PC-9 (cell line): ENCODE results near the gene IFTAP. TPM values are rescaled to one million over a fixed set of nuclear protein-coding genes. Genes with fewer than 3 reads are reported as not detected.

Experiments
- BruUV-seq: library from RNA; stranded (reverse); fragments of 400-500 nt; replicated peaks from 2 replicates; lab custom pipeline; 2021; lab: Mats Ljungman, UMichigan
- CTCF ChIA-PET: fragments of 300-600 bp; sonication (Branson Sonifier 250); formaldehyde crosslinking; loops from one replicate; lab custom pipeline; 2022; ENCODE audit warnings: antibody characterized with exemption; lab: Charles Lee
- POLR2A ChIA-PET: fragments of 300-600 bp; sonication (Branson Sonifier 250); formaldehyde crosslinking; loops from one replicate; lab custom pipeline; 2022; ENCODE audit warnings: antibody characterized with exemption; ENCODE audit not compliant: unreplicated experiment; lab: Charles Lee
- DNase-seq, 2 experiments: peaks; one replicate each; pipeline versions ENCODE4 v3.0.0 to v3.0.0-alpha.2; 2015 to 2022; ENCODE audit warnings: mixed read lengths in 1 of 2
- H2AFZ ChIP-seq: fragments of 200-600 bp; sonication (generic); 2 replicates; pipeline ENCODE4 v1.8.1; 2017; ENCODE audit warnings: antibody characterized with exemption
- H3F3A ChIP-seq: fragments of 200-600 bp; sonication (generic); 2 replicates; pipeline ENCODE4 v1.8.1; 2017; ENCODE audit warnings: antibody characterized with exemption, mild to moderate bottlenecking, low read depth; ENCODE audit not compliant: insufficient read depth
- H3K27ac ChIP-seq: fragments of 200-600 bp; sonication (generic); 2 replicates; pipeline ENCODE4 v1.6.1; 2016; ENCODE audit warnings: mixed run types
- H3K27me3 ChIP-seq: fragments of 200-600 bp; sonication (generic); 2 replicates; pipeline ENCODE4 v1.6.1; 2016; ENCODE audit warnings: low read depth, mixed run types; ENCODE audit not compliant: insufficient read depth
- H3K36me3 ChIP-seq: fragments of 200-600 bp; sonication (generic); 2 replicates; pipeline ENCODE4 v1.6.1; 2016; ENCODE audit warnings: low read depth, mixed run types
- H3K4me1 ChIP-seq: fragments of 200-600 bp; sonication (generic); replicated peaks from 2 replicates; pipeline ENCODE4 v1.6.1; 2016; ENCODE audit warnings: mixed run types; ENCODE audit not compliant: insufficient read depth
- H3K4me2 ChIP-seq: fragments of 200-600 bp; sonication (generic); 2 replicates; pipeline ENCODE4 v1.6.1; 2017; ENCODE audit warnings: mixed run types
- H3K4me3 ChIP-seq: fragments of 200-600 bp; sonication (generic); 2 replicates; pipeline ENCODE4 v1.6.1; 2016; ENCODE audit warnings: mixed run types
- H3K79me2 ChIP-seq: fragments of 200-600 bp; sonication (generic); 2 replicates; pipeline ENCODE4 v1.6.1; 2017; ENCODE audit warnings: low read depth, mixed run types
- H3K9me2 ChIP-seq: fragments of 200-600 bp; sonication (generic); 2 replicates; pipeline ENCODE4 v1.8.1; 2017; ENCODE audit warnings: mild to moderate bottlenecking; ENCODE audit not compliant: insufficient read depth
- H3K9me3 ChIP-seq: fragments of 200-600 bp; sonication (generic); 2 replicates; pipeline ENCODE4 v1.8.1; 2016; ENCODE audit warnings: low read depth; ENCODE audit not compliant: insufficient read depth
- H4K20me1 ChIP-seq: fragments of 200-600 bp; sonication (generic); 2 replicates; pipeline ENCODE4 v1.8.1; 2017; ENCODE audit not compliant: insufficient read depth
- EZH2 ChIP-seq: fragments of 200-600 bp; sonication (generic); IDR thresholded peaks from 2 replicates; pipeline ENCODE4 v1.8.0; 2017; ENCODE audit warnings: antibody characterized with exemption, low read depth
- intact Hi-C: fragments of 100-400 bp; cut with micrococcal nuclease; formaldehyde crosslinking; loops from one replicate; pipeline ENCODE4 v1.10.0; 2022; ENCODE audit not compliant: unreplicated experiment
- total RNA-seq: library from RNA; stranded (reverse); gene quantifications from 2 replicates; pipeline ENCODE4 v1.2.3, GENCODE V29; 2021
- TF ChIP-seq, protein P1 (sequence below): fragments of 200-600 bp; sonication (generic); conservative IDR thresholded peaks from 2 replicates; pipeline ENCODE4 v1.6.1; 2017; ENCODE audit warnings: mixed run types, antibody characterized with exemption, mild to moderate bottlenecking, moderate library complexity

The IFTAP gene
- total RNA-seq, 1 experiment from 2014 or later, result 18.9 TPM

DNA sequence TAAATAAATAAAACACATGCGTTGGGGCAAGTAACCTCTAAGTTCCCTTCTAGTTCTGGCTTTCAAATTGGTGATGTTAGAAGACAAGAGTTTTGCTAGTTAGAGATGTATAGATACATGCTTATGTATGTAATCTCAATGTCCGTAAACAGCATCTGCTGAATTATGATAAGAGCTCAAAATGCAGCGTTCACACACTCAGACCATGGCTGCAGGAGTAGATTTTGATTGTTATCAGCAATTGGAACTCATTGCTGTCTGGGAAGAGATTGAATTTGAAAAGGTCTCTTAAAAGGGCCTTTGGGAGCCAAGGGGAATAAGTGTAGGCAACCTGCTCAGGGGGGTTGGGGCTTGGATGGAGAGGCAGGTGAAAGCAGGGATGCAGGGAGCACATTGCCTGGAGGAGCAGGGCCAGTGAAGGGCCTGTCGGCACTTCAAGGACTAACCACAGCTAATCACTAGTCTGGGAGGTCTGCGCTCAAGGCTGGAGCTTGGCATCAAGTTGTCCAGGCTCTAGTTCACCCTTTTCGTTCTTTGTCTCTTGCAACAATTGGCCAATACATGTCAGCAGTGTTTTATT is 29.2 kb upstream of the IFTAP start:
- Histone ChIP-seq H3K27me3 (no peaks in the 10 kb centered on the region), H3K9me3 (no peaks in the 10 kb centered on the region), H2AFZ (no peak overlapping the region), H3F3A (no peaks in the 10 kb centered on the region), H3K4me2 (no peak overlapping the region), H4K20me1 (no peaks in the 10 kb centered on the region), H3K4me3 (no peak overlapping the region), H3K4me1 (no peaks in the 10 kb centered on the region), H3K36me3 (no peaks in the 10 kb centered on the region), H3K79me2 (no peaks in the 10 kb centered on the region), H3K9me2 (peaks cover 9% of the 10 kb centered on the region; the same call in 1 of the 2 replicates), H3K27ac (no peak overlapping the region)
- ChIA-PET CTCF (interaction anchor here (0.8 to 2.0 kb wide), 4 partner anchors 108 to 182 kb away, joined by 3 to 11 read pairs (median 4); no protein-coding TSS in a partner anchor), POLR2A (no interaction called here)
- intact Hi-C loops, result no loop called here
- TF ChIP-seq, protein P1, sequence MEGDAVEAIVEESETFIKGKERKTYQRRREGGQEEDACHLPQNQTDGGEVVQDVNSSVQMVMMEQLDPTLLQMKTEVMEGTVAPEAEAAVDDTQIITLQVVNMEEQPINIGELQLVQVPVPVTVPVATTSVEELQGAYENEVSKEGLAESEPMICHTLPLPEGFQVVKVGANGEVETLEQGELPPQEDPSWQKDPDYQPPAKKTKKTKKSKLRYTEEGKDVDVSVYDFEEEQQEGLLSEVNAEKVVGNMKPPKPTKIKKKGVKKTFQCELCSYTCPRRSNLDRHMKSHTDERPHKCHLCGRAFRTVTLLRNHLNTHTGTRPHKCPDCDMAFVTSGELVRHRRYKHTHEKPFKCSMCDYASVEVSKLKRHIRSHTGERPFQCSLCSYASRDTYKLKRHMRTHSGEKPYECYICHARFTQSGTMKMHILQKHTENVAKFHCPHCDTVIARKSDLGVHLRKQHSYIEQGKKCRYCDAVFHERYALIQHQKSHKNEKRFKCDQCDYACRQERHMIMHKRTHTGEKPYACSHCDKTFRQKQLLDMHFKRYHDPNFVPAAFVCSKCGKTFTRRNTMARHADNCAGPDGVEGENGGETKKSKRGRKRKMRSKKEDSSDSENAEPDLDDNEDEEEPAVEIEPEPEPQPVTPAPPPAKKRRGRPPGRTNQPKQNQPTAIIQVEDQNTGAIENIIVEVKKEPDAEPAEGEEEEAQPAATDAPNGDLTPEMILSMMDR, result no peak
- TF ChIP-seq EZH2, result no peak
- DNase-seq, result no peak
- BruUV-seq, result no TSS peak

DNA sequence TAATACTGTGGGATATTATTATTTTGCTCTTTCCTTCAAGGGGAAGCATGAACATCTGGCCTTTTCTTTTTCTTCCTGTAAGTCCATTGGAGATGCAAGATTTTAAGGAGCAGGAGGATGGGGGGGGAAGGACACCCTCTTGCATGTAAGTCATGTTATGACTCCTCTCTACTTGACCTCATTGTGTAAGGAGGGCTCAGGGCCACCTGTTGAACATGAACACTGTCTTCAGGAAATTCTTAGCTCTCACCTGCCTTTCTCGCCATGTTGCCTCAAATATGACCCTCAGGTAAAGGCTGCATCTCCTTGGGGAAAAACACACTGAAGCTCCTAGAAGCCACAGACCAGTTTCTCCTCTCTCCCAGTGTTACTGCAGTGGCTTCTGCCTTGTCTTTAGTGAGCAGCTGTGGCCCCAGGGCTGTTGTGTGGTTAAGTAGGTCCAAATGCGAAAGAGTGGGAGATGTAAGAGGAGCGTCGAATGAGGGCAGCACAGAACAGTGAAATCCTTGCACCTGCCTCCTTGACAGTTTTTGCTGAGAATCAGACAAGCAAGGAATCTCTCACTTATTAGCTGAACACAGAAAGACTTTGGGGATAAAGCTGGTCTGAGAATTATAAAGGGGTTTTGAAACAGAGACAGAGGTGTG is 27.8 kb upstream of the IFTAP start:
- Histone ChIP-seq H3K9me2 (peaks cover 9% of the 10 kb centered on the region; the same call in 1 of the 2 replicates), H3K4me3 (no peak overlapping the region), H4K20me1 (no peaks in the 10 kb centered on the region), H3K36me3 (no peaks in the 10 kb centered on the region), H3F3A (no peaks in the 10 kb centered on the region), H3K27me3 (peaks cover 7% of the 10 kb centered on the region; the same call in 1 of the 2 replicates), H2AFZ (no peak overlapping the region), H3K4me2 (no peak overlapping the region), H3K9me3 (no peaks in the 10 kb centered on the region), H3K4me1 (no peaks in the 10 kb centered on the region), H3K27ac (no peak overlapping the region), H3K79me2 (no peaks in the 10 kb centered on the region)
- intact Hi-C loops, result no loop called here
- ChIA-PET CTCF (no interaction called here), POLR2A (no interaction called here)
- BruUV-seq, result no TSS peak
- no peak for TF ChIP-seq EZH2
- TF ChIP-seq, protein P1, result no peak
- DNase-seq, result no peak

DNA sequence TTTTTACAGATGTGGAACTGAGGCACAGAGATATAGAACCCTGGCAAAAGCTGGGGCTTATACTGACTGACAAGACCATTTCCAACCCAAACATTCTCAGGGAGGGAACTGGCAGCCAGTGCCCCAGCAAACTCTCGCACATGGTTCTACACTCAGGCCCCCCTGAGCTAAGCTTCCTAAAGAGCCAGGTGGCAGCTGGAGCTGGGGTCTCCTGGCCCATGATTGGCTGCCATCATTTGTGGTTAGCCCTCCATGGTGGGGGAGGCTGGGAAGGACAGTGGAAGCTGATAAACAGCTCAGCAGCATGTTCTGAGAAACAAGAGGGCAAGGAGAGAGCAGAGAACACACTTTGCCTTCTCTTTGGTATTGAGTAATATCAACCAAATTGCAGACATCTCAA is 26.6 kb upstream of the IFTAP start, which contains the start of gene RAG1:
RAG1 (plus strand) TSS at position 314 of the 400 bp plus-strand sequence. CDS start 5,298 bp downstream, outside the sequence.
- no peaks in the 10 kb centered on the region for H3K9me3 ChIP-seq
- no peaks in the 10 kb centered on the region for H4K20me1 ChIP-seq
- no peaks in the 10 kb centered on the region for H3K36me3 ChIP-seq
- DNase-seq, result no peak
- no peak within 1 kb of the TSS for H3K4me2 ChIP-seq
- ChIA-PET CTCF (no interaction called here), POLR2A (no interaction called here)
- BruUV-seq, result no TSS peak
- H3K27me3 ChIP-seq, result peaks cover 9% of the 10 kb centered on the region; the same call in 1 of the 2 replicates
- intact Hi-C loops, result loop anchor here (2.0 kb wide), 1 partner anchor 179 kb away; no protein-coding TSS in a partner anchor
- H3K4me1 ChIP-seq, result no peaks in the 10 kb centered on the region
- no peak within 1 kb of the TSS for H3K4me3 ChIP-seq
- H3F3A ChIP-seq, result no peaks in the 10 kb centered on the region
- no peak for TF ChIP-seq EZH2
- TF ChIP-seq, protein P1, result no peak
- no peaks in the 10 kb centered on the region for H3K79me2 ChIP-seq
- H3K27ac ChIP-seq, result no peak within 1 kb of the TSS
- no peak within 1 kb of the TSS for H2AFZ ChIP-seq
- no peaks in the 10 kb centered on the region for H3K9me2 ChIP-seq
